Measurements from ENCODE around the gene HK3. TPM values are rescaled to one million over a fixed set of nuclear protein-coding genes. Genes with fewer than 3 reads are reported as not detected.

HK3 gene
- total and polyA plus RNA-seq, 2 of the 8 experiments (the other 6 are each of a cell fraction or from before 2014, with no cell fraction given) = not detected

- no peak for TF ChIP-seq POU5F1 (IDR thresholded peaks at IDR 0.05; ENCODE audit: low read depth, low read length)
- no peak for TF ChIP-seq POLR2A (IDR thresholded peaks at IDR 0.05; ENCODE audit: control extremely low read depth in 1 of 2, low read depth in 2 of 2, low read length in 2 of 2)
- no peak for TF ChIP-seq SP2 (IDR thresholded peaks at IDR 0.05; ENCODE audit: low read length)
- TF ChIP-seq CBX8 (IDR thresholded peaks at IDR 0.05; ENCODE audit: borderline replicate concordance, low read depth, low read length) = no peak
- no peak for TF ChIP-seq ATF3 (IDR thresholded peaks at IDR 0.05; ENCODE audit: insufficient read depth, low read depth, low read length)
- no peak for TF ChIP-seq SIX5 (IDR thresholded peaks at IDR 0.05; ENCODE audit: low read depth, low read length)
- TF ChIP-seq HDAC2 (IDR thresholded peaks at IDR 0.05; ENCODE audit: borderline replicate concordance in 1 of 2, low read depth in 2 of 2, low read length in 2 of 2) = no peak
Measured at GRCh38 chr5:176846335-176847140, 52.6 kb downstream of the HK3 start (continued).

Data from H1 (cell line).